ENCODE measurements around the gene RGCC.
"Not testable (repeated sequence)": the region's sequence is repeated elsewhere in the genome, so short reads cannot be mapped to it uniquely, and the experiment has no call there.

RGCC gene

DNA sequence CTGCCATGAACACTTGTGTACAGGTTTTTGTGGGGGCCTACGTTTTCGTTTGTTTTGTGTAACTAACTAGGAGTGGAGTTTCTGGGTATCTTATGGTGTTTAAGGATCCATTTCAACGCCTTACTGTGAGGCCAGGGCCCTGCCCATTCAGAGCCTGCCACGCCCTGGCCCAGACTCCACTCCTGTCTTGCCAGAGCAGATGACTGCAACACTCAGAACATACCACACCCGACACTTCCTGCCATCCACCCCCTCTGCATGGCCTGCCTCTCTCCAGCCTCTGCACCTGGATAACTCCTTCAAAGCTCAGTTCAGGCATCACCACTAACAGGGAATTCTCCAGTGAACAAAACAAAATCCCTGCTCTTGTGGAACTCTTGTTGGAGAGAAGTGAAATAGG lies 43.2 kb downstream of the RGCC start:
- peak; percentile 42 for DNase-seq (ENCODE audit: extremely low read depth, insufficient read length)
- Histone ChIP-seq H3K36me3 (ENCODE audit: control insufficient read depth, insufficient read depth, low read length) (no peaks in the 10 kb centered on the region), H3K27me3 (replicated peaks; ENCODE audit: control insufficient read depth, insufficient read depth, low read length) (no peaks in the 10 kb centered on the region), H3K4me3 (replicated peaks; ENCODE audit: low read depth, low read length) (no peak overlapping the region)
- TF ChIP-seq, protein P1, sequence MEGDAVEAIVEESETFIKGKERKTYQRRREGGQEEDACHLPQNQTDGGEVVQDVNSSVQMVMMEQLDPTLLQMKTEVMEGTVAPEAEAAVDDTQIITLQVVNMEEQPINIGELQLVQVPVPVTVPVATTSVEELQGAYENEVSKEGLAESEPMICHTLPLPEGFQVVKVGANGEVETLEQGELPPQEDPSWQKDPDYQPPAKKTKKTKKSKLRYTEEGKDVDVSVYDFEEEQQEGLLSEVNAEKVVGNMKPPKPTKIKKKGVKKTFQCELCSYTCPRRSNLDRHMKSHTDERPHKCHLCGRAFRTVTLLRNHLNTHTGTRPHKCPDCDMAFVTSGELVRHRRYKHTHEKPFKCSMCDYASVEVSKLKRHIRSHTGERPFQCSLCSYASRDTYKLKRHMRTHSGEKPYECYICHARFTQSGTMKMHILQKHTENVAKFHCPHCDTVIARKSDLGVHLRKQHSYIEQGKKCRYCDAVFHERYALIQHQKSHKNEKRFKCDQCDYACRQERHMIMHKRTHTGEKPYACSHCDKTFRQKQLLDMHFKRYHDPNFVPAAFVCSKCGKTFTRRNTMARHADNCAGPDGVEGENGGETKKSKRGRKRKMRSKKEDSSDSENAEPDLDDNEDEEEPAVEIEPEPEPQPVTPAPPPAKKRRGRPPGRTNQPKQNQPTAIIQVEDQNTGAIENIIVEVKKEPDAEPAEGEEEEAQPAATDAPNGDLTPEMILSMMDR (IDR thresholded peaks at IDR 0.05; ENCODE audit: insufficient read depth, low read length, poor library complexity, severe bottlenecking): no peak

DNA sequence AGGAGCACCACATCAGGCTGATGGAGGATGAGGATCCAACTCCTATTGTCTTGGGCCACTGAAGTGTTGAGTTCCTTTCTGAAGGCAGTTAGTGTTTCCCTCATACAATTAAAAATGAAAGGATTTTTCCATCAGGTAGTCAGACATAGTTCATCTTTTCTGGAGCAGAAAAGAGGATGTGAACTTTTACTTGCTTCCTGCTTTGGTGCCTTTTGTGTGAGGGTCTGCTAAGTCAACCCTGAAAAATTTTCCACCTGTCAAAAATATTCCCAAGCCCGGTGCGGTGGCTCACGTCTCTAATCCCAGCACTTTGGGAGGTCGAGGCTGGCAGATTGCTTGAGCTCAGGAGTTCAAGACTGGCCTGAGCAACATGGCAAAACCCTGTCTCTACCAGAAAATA lies 43.9 kb downstream of the RGCC start:
- H3K27me3 ChIP-seq (replicated peaks; ENCODE audit: control insufficient read depth, insufficient read depth, low read length): no peaks in the 10 kb centered on the region
- no peak overlapping the region for H3K4me3 ChIP-seq (replicated peaks; ENCODE audit: low read depth, low read length)
- H3K36me3 ChIP-seq (ENCODE audit: control insufficient read depth, insufficient read depth, low read length): no peaks in the 10 kb centered on the region
- TF ChIP-seq, protein P1 (IDR thresholded peaks at IDR 0.05; ENCODE audit: insufficient read depth, low read length, poor library complexity, severe bottlenecking): no peak
- no peak for DNase-seq (ENCODE audit: extremely low read depth, insufficient read length)

DNA sequence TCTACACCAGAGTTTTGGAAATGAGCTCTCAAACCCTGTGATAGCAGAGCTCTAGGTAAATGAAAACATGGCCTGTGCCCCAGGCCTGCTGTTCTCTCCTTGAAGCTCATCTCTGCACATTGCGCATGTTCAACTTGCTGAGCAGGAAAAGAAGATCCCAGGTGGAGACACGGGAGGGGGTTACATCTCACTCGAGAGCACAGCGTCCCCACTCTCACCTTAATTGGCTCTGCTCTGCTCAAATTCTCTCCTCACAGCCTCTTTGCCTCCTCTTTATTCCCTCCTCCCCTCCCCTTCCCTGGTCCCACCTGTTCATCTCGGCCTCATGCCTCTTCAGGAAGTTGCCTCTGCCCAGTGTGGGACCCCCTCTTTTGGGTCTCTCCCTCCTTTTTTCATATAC lies 44.7 kb downstream of the RGCC start:
- Histone ChIP-seq H3K36me3 (ENCODE audit: control insufficient read depth, insufficient read depth, low read length) (no peaks in the 10 kb centered on the region), H3K27me3 (replicated peaks; ENCODE audit: control insufficient read depth, insufficient read depth, low read length) (no peaks in the 10 kb centered on the region), H3K4me3 (replicated peaks; ENCODE audit: low read depth, low read length) (no peak overlapping the region)
- TF ChIP-seq, protein P1 (IDR thresholded peaks at IDR 0.05; ENCODE audit: insufficient read depth, low read length, poor library complexity, severe bottlenecking): no peak
- no peak for DNase-seq (ENCODE audit: extremely low read depth, insufficient read length)

DNA sequence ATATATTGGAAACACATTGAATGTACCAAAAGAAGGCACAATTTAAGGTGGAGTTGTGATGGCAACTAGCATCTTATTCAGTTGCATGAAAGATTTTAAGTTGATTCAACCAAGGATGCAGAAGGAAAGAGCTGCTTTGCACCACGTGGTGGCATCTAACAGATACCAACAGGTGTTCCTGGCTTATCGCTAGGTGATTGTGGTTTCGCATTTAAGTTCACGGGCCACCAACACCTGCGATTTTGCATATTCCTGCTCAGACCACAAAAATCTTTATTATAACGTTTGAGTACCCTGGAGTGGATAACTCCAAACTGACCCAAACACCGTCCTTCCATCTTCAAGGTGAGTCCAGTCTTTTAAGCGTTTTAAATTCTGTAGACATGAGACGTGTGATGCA lies 45.3 kb downstream of the RGCC start:
- no peak overlapping the region for H3K4me3 ChIP-seq (replicated peaks; ENCODE audit: low read depth, low read length)
- TF ChIP-seq, protein P1 (IDR thresholded peaks at IDR 0.05; ENCODE audit: insufficient read depth, low read length, poor library complexity, severe bottlenecking): no peak
- DNase-seq (ENCODE audit: extremely low read depth, insufficient read length): peak; percentile 43

DNA sequence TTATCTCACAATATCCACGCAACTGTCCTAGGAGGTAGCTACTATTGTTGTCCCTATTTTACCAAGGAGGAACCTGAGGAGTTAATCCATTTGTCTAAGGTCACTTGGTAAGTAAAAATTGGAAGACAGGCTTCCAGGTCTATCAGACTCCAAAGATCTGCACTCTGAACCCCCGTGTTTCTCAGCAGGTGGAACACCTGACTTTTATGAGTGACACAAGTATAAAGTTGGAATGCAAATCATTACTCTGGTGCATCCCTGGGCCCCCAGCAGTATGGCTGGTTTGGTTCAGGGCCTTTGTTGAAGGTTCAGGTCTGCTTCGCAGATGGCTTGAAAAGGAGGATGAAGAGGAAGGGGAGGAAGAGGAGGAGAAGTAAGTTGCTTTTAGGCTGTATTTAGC lies 46.0 kb downstream of the RGCC start:
- Histone ChIP-seq H3K27me3 (replicated peaks; ENCODE audit: control insufficient read depth, insufficient read depth, low read length) (no peaks in the 10 kb centered on the region), H3K36me3 (ENCODE audit: control insufficient read depth, insufficient read depth, low read length) (no peaks in the 10 kb centered on the region), H3K4me3 (replicated peaks; ENCODE audit: low read depth, low read length) (no peak overlapping the region)
- no peak for DNase-seq (ENCODE audit: extremely low read depth, insufficient read length)
- TF ChIP-seq, protein P1 (IDR thresholded peaks at IDR 0.05; ENCODE audit: insufficient read depth, low read length, poor library complexity, severe bottlenecking): no peak

More for the DNA sequence above, 45.3 kb downstream of the RGCC start:
- no peaks in the 10 kb centered on the region for H3K27me3 ChIP-seq (replicated peaks; ENCODE audit: control insufficient read depth, insufficient read depth, low read length)
- H3K36me3 ChIP-seq (ENCODE audit: control insufficient read depth, insufficient read depth, low read length): no peaks in the 10 kb centered on the region

DNA sequence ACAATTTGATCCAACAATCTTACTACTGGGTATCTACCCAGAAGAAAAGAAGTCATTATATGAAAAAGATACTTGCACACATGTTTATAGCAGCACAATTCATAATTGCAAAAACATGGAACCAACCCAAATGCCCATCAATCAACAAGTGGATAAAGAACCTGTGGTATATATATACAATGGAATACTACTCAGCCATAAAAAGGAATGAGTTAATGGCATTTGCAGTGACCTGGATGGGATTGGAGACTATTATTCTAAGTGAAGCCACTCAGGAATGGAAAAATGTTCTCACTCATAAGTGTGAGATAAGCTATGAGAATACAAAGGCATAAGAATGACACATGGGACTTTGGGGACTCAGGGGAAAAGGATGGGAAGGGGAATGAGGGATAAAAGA lies 47.3 kb downstream of the RGCC start:
- not testable (repeated sequence) for H3K4me3 ChIP-seq (replicated peaks; ENCODE audit: low read depth, low read length); H3K36me3 ChIP-seq (ENCODE audit: control insufficient read depth, insufficient read depth, low read length); DNase-seq (ENCODE audit: extremely low read depth, insufficient read length); H3K27me3 ChIP-seq (replicated peaks; ENCODE audit: control insufficient read depth, insufficient read depth, low read length)

Data from GM06990 (cell line).